Measurements from ENCODE around the gene IQUB.

- TF ChIP-seq CTCF (IDR thresholded peaks at IDR 0.05; ENCODE audit: extremely low read depth in 1 of 2, insufficient read depth in 1 of 2, low read depth in 1 of 2, low read length in 2 of 2) (no peak), POLR2A (IDR thresholded peaks at IDR 0.05; ENCODE audit: low read depth, low read length) (no peak), POLR2AphosphoS5 (IDR thresholded peaks at IDR 0.05; ENCODE audit: insufficient read depth, low read depth, low read length) (no peak), EZH2 (IDR thresholded peaks at IDR 0.05; ENCODE audit: borderline replicate concordance, low read depth, low read length, severe bottlenecking) (no peak), JUN (IDR thresholded peaks at IDR 0.05; ENCODE audit: borderline replicate concordance, insufficient read depth, insufficient read length, low read depth) (no peak), GATA2 (IDR thresholded peaks at IDR 0.05; ENCODE audit: insufficient read depth, insufficient read length, low read depth, low read length) (no peak), MYC (IDR thresholded peaks at IDR 0.05; ENCODE audit: low read depth, low read length) (no peak)
Measured at GRCh38 chr7:123579416-123579815, 45.0 kb upstream of the IQUB start.

Measured in endothelial cell of umbilical vein (primary cell).